DMS114 treated with DMSO at 0.1 percent for 48 hours (cell line): ENCODE measurements around the gene PRKX.
"Not testable (repeated sequence)": the region's sequence is repeated elsewhere in the genome, so short reads cannot be mapped to it uniquely, and the experiment has no call there.

Experiments
- DNase-seq: peaks from one replicate; lab custom pipeline; 2025; ENCODE audit not compliant: unreplicated experiment; lab: John Stamatoyannopoulos, UW

PRKX gene

GRCh38 chrX:3585719-3586118, 127.7 kb downstream of the PRKX start:
- DNase-seq, result no peak

GRCh38 chrX:3584415-3584996, 128.9 kb downstream of the PRKX start:
- no peak for DNase-seq

GRCh38 chrX:3582451-3582850, 131.0 kb downstream of the PRKX start:
- no peak for DNase-seq

- no peak for DNase-seq
Measured at GRCh38 chrX:3581609-3582108, 131.8 kb downstream of the PRKX start.

GRCh38 chrX:3577551-3577950, 135.9 kb downstream of the PRKX start:
- no peak for DNase-seq

GRCh38 chrX:3576886-3577501, 136.5 kb downstream of the PRKX start:
- no peak for DNase-seq

GRCh38 chrX:3567686-3568085, 145.8 kb downstream of the PRKX start:
- DNase-seq, result no peak

- DNase-seq, result no peak
Measured at GRCh38 chrX:3563451-3563850, 150.0 kb downstream of the PRKX start.

- not testable (repeated sequence) for DNase-seq
Measured at GRCh38 chrX:3560010-3560409, 153.4 kb downstream of the PRKX start.
